Natural killer cell treated with Interleukin-12 subunit alpha and Interleukin-12 subunit beta and Interleukin-15 and Interleukin-18, amount 100 ng/mL, for 72 hours (primary cell): Measurements from ENCODE around the gene MAFG. TPM values are rescaled to one million over a fixed set of nuclear protein-coding genes. Genes with fewer than 3 reads are reported as not detected.

Source experiments
- ATAC-seq, 2 donors: fragments of 150-1000 bp; cut with Tn5 transposase in 1 of 2; sonication (Bioruptor Pico), chemical (Tn5 transposase) in 1 of 2; 2 replicates each; pipeline ENCODE4 v1.10.0; 2021
- DNase-seq: peaks from one replicate; pipeline ENCODE4 v3.0.0; 2022; ENCODE audit warnings: low spot score
- H3K27ac Mint-ChIP-seq, 2 donors: 1 replicate in 1 of 2; 2 replicates in 1 of 2; pipeline ENCODE4 v1.8.0; 2022; ENCODE audit warnings: mixed read lengths in 2 of 2, mild to moderate bottlenecking in 1 of 2, moderate library complexity in 1 of 2
- H3K27me3 Mint-ChIP-seq, 2 donors: 1 replicate in 1 of 2; 2 replicates in 1 of 2; pipeline ENCODE4 v1.8.0; 2022; ENCODE audit warnings: mixed read lengths in 2 of 2
- H3K36me3 Mint-ChIP-seq: one replicate; pipeline ENCODE4 v1.8.0; 2022; ENCODE audit warnings: mixed read lengths
- H3K4me1 Mint-ChIP-seq, 2 donors: 1 replicate in 1 of 2; 2 replicates in 1 of 2; pipeline ENCODE4 v1.8.0; 2022; ENCODE audit warnings: low read depth in 2 of 2, mixed read lengths in 2 of 2, mild to moderate bottlenecking in 1 of 2
- H3K4me3 Mint-ChIP-seq: one replicate; pipeline ENCODE4 v1.8.0; 2022; ENCODE audit warnings: mixed read lengths
- H3K9me3 Mint-ChIP-seq: 2 replicates; pipeline ENCODE4 v1.8.0; 2022; ENCODE audit warnings: mixed read lengths
- total RNA-seq, 2 donors: library from RNA; stranded (reverse); gene quantifications; one replicate each; pipeline ENCODE4 v1.2.3, GENCODE V29; 2022

The MAFG gene
- total RNA-seq, 2 donors from 2014 or later = 26.7 to 49.4 TPM

GRCh38 chr17:81935709-81936084 is 8.2 kb upstream of the MAFG start:
- no peak for DNase-seq
- no peak overlapping the region for H3K27ac Mint-ChIP-seq
- no peaks in the 10 kb centered on the region for H3K9me3 Mint-ChIP-seq
- peaks cover 0 to 7% of the 10 kb centered on the region in 2 donors for H3K27me3 Mint-ChIP-seq
- no peaks in the 10 kb centered on the region for H3K36me3 Mint-ChIP-seq
- H3K4me1 Mint-ChIP-seq = peaks cover 6 to 12% of the 10 kb centered on the region in 2 donors
- no peak for ATAC-seq
- peak overlapping the region; percentile 52 for H3K4me3 Mint-ChIP-seq

GRCh38 chr17:81934850-81935708 is 7.5 kb upstream of the MAFG start:
- Mint-ChIP-seq H3K9me3 (no peaks in the 10 kb centered on the region), H3K27ac (no peak overlapping the region), H3K27me3 (peaks cover 0 to 7% of the 10 kb centered on the region in 2 donors), H3K36me3 (no peaks in the 10 kb centered on the region), H3K4me3 (no peak overlapping the region), H3K4me1 (peaks cover 6 to 12% of the 10 kb centered on the region in 2 donors)
- DNase-seq = no peak
- no peak for ATAC-seq

- H3K27ac Mint-ChIP-seq = no peak overlapping the region
- no peaks in the 10 kb centered on the region for H3K36me3 Mint-ChIP-seq
- H3K4me3 Mint-ChIP-seq = no peak overlapping the region
- peaks cover 0 to 7% of the 10 kb centered on the region in 2 donors for H3K27me3 Mint-ChIP-seq
- DNase-seq (no peak), ATAC-seq (no peak)
- H3K4me1 Mint-ChIP-seq = peaks cover 6 to 12% of the 10 kb centered on the region in 2 donors
- H3K9me3 Mint-ChIP-seq = no peaks in the 10 kb centered on the region
These were observed 6.7 kb upstream of the MAFG start for GRCh38 chr17:81934098-81934757.

DNA sequence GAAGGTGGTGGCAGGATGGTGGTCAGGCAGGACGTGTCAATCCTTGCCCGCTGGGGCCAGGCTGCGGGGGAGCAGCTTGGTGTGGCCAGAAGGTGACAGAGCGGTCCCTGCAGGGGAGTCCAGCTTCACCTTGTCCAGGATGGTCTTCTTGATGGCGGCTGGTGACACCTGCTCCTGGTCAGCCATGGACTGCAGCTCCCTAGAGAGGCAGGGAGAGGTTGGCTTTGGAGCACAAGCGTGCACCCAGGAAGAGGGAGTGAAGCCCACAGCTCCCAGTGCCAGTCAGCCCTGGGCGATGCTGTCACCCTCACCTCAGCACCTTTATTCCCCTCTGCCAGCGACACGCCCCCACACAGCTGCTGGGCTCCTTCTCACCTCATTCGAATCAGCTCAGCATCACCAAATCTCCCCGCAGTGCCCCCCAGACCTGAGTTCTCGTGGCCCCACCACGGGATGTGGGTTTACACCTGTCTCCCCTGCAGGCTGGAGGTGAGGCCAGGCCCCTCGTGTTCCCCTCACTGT is 5.7 kb upstream of the MAFG start:
- ATAC-seq = no peak
- Mint-ChIP-seq H3K36me3 (no peaks in the 10 kb centered on the region), H3K4me3 (no peak overlapping the region), H3K9me3 (no peaks in the 10 kb centered on the region), H3K27ac (no peak overlapping the region), H3K4me1 (peaks cover 6 to 12% of the 10 kb centered on the region in 2 donors), H3K27me3 (peaks cover 0 to 7% of the 10 kb centered on the region in 2 donors)
- no peak for DNase-seq

- peaks cover 0 to 7% of the 10 kb centered on the region in 2 donors for H3K27me3 Mint-ChIP-seq
- H3K4me1 Mint-ChIP-seq = peaks cover 1 to 8% of the 10 kb centered on the region in 2 donors
- no peak for ATAC-seq
- H3K36me3 Mint-ChIP-seq = no peaks in the 10 kb centered on the region
- H3K27ac Mint-ChIP-seq = no peak overlapping the region
- no peaks in the 10 kb centered on the region for H3K9me3 Mint-ChIP-seq
- no peak overlapping the region for H3K4me3 Mint-ChIP-seq
- DNase-seq = no peak
These were observed 4.9 kb upstream of the MAFG start for GRCh38 chr17:81932333-81932983.

DNA sequence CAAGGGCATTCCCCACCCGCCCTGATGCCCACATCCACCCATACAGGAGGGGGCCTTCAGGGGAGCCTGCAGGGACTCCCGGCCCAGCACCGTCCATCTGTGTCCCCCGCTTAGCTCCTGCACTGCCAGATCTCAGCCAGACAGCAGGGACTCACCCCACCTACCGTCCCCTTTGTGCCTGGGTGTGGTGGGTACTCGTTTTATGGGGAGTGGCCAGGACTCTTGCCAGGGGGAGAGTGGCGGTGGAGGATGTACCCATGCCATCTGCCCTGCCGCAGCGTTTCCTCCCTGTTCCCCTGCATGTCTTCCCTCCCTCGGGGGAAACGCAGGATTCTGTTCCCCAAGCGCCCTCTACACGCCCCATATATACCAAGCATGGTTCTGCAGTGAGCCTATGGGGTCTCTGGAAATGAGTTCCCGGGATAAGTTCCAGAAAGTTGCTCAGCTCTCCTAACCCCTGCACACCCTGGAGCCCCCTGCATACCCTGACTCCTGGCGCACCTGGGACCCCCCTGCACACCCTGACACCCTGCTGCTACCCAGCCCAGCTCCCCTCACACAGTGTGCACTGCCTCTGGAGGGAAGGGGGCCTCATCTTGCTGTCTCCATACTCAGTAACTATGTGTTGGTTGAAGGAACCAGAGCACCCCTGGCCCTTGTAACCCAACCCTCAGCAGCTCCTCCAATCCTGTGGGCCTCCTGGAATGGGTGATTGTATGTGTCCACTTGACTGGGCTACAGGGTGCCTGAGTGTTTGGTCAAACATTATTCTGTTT is 4.2 kb upstream of the MAFG start:
- H3K4me3 Mint-ChIP-seq = no peak overlapping the region
- no peaks in the 10 kb centered on the region for H3K36me3 Mint-ChIP-seq
- H3K27ac Mint-ChIP-seq = no peak overlapping the region
- no peaks in the 10 kb centered on the region for H3K9me3 Mint-ChIP-seq
- ATAC-seq (no peak), DNase-seq (no peak)
- H3K27me3 Mint-ChIP-seq = peaks cover 0 to 7% of the 10 kb centered on the region in 2 donors
- H3K4me1 Mint-ChIP-seq = peaks cover 0 to 7% of the 10 kb centered on the region in 2 donors

DNA sequence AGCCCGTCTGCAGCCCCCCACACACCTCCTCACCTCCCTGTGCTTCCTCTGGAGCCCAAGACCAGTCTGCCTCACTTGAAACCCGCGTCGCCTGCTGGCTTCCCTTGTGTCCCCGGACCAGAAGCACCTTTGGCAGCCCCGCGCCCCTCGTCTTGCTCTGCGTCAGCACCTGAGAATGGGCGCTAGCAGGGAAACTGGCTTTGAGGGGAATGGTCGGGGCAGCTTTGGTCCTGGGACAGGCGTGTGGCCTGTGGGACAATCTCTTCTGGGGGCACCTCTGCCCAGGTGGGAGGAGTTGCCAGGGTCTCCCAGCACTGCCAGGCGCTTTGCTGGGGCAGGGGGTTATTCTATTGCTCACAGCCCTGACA is 3.6 kb upstream of the MAFG start:
- Mint-ChIP-seq H3K4me3 (no peak overlapping the region), H3K27ac (no peak overlapping the region), H3K4me1 (peaks cover 4 to 9% of the 10 kb centered on the region in 2 donors), H3K36me3 (no peaks in the 10 kb centered on the region), H3K27me3 (peaks cover 0 to 7% of the 10 kb centered on the region in 2 donors), H3K9me3 (no peaks in the 10 kb centered on the region)
- DNase-seq (no peak), ATAC-seq (no peak)

DNA sequence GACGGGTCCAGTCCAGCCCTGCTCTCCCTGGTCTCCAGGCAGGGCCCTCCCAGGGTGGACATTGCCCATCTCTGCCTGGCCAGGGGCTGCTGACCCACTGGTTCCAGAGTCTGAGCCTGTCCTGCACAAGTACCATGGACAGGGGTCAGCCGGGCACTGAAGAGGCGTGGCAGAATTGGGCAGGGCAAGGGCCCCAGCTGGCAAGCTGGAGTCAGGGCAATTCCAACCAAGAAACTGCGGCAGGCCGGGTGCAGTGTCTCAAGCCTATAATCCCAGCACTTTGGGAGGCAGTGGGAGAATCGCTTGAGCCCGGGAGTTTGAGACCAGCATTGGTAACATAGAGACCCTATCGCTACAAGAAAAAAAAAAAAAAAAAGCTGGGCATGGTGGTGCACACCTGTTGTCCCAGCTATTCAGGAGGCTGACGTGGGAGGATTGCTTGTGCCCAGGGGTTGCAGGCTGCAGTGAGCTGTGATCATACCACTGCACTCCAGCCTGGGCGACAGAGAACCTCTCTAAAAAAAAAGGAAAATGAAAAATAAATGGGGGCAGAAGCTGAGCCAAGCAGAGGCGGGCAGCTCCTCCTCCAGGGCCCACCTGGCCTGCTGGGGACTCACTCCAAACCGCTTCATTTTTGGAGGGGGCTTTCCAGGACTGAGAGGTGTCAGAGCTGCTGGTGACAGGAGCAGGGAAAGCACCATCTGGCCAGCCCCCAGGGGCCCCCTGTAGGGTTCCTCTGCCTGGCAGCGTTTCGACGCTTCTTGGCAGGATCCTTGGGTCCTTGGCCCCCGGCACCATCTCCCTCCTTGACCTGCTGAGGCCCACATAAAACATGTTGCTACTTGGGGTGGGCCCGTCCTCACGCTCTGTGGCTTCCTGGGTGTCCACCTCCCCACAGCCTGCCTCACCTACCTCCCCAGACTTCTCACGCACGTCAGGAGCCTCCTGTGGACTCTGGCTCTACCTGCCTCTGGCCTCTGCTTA is 2.9 kb upstream of the MAFG start:
- Mint-ChIP-seq H3K27ac (no peak overlapping the region), H3K4me1 (peaks cover 8 to 9% of the 10 kb centered on the region in 2 donors), H3K4me3 (no peak overlapping the region), H3K9me3 (no peaks in the 10 kb centered on the region), H3K27me3 (peaks cover 0 to 7% of the 10 kb centered on the region in 2 donors), H3K36me3 (no peaks in the 10 kb centered on the region)
- no peak for ATAC-seq
- DNase-seq = no peak

GRCh38 chr17:81929253-81930141 is 2.0 kb upstream of the MAFG start:
- no peaks in the 10 kb centered on the region for H3K9me3 Mint-ChIP-seq
- H3K27me3 Mint-ChIP-seq = peaks cover 0 to 7% of the 10 kb centered on the region in 2 donors
- peaks cover 8 to 9% of the 10 kb centered on the region in 2 donors for H3K4me1 Mint-ChIP-seq
- ATAC-seq (no peak), DNase-seq (no peak)
- H3K27ac Mint-ChIP-seq = no peak overlapping the region
- H3K4me3 Mint-ChIP-seq = no peak overlapping the region
- no peaks in the 10 kb centered on the region for H3K36me3 Mint-ChIP-seq

DNA sequence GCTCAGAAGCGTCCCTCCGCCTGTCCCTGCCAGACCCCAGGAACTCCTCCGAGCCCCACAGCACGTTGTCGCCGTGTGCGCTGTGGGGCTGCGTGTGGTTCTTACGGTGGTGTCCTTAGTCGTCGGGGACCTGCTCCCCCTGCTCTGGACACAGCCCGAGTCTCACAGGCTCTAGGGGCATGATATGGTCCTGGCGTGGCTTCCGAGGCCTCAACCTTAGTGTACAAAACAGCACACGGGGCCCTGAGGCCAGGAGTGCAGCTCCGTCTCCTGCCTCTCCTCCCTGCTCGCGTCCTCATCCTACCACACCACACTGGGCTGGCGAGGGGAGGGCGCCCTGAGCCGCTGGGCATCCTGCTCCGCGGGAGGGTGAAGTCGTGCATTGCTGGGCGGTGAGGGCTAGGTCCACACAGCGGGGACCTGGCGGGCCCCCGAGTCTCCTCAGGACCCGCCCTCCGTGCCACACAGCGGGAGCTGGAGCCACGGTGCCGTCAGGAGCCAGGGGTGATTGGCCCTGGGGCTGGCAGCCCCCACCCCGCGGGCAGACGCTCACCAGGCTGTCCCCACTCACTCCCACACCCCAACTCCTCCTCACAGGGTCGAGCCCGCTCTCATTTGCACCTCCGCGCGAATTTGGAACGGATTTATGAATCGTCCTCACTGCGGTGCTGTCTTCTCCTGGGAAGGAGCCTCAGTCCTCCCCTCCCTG is 1.2 kb upstream of the MAFG start:
- Mint-ChIP-seq H3K9me3 (no peaks in the 10 kb centered on the region), H3K27ac (no peak overlapping the region), H3K4me3 (peak overlapping the region; percentile 34), H3K4me1 (peaks cover 11 to 14% of the 10 kb centered on the region in 2 donors), H3K27me3 (peaks cover 0 to 7% of the 10 kb centered on the region in 2 donors), H3K36me3 (no peaks in the 10 kb centered on the region)
- no peak for DNase-seq
- ATAC-seq = no peak

DNA sequence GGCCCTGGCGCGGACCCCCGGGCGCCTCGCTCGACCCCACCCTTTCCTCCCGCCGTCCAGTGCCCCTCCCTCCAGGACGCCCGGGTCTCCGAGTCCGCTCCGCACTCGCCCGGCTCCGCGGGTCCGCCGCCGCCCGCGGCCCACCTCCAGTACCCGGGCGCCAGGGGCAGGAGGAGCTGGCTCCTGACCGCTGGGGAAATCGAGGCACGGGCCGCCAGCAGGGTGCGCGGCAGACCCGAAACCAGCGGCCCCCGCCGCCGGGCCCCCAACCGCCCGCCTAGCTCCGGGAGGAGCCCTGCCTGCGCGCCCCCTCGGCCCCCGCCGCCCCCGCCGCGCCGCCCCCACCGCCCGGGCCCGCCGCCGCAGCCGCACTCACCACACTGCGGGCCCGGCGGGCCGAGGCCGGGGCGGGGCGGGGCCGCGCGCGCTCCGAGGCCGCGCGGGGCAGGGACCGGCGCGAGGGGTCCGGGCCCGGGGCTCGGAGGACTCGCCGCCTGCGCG is 333 bp downstream of the MAFG start:
- Mint-ChIP-seq H3K36me3 (no peaks in the 10 kb centered on the region), H3K4me1 (peaks cover 14% of the 10 kb centered on the region in 2 donors), H3K27me3 (peaks cover 0 to 7% of the 10 kb centered on the region in 2 donors), H3K27ac (no peak overlapping the region), H3K4me3 (peak overlapping the region; percentile 65), H3K9me3 (no peaks in the 10 kb centered on the region)
- DNase-seq (no peak), ATAC-seq (peak; percentile 1 to 2)
